ENCODE data around the gene KXD1.

KXD1 gene

GRCh38 chr19:18542941-18543813, 14.5 kb upstream of the KXD1 start, which contains the start of gene FKBP8:
TSS of gene FKBP8 (minus strand) at chr19:18543573. CDS start at chr19:18541970, 1,603 bp downstream.
- H3K4me3 ChIP-seq (ENCODE audit: low read depth, low read length): peak within 1 kb of the TSS; percentile 71
- TF ChIP-seq CTCF (IDR thresholded peaks at IDR 0.05; ENCODE audit: insufficient read depth, low read depth, low read length, missing control alignments): no peak
- peak; percentile 95 for DNase-seq (ENCODE audit: low read depth)

- H3K4me3 ChIP-seq (ENCODE audit: low read depth, low read length): peak overlapping the region; percentile 71
- peak; percentile 91 for DNase-seq (ENCODE audit: low read depth)
- no peak for TF ChIP-seq CTCF (IDR thresholded peaks at IDR 0.05; ENCODE audit: insufficient read depth, low read depth, low read length, missing control alignments)
Measured at GRCh38 chr19:18543814-18544475, 13.7 kb upstream of the KXD1 start.

DNA sequence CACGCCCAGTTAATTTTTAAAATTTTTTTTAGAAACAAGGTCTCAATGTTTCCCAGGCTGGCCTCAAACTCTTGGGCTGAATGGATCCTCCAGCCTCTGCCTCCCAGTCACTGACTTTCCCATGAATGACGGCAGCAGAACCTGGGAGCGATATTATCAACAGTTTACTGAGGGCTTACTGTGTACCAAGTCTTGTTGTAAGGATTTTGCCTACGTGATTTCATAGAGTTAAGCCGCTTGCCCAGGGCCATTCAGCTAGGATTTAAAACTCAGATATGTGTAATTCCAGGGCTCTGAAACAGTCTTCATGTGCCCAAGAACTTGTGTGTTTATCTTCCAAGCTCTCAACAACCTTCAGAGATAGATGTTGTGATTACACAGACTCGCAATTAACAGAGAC, 6.0 kb upstream of the KXD1 start:
- DNase-seq (ENCODE audit: low read depth): no peak
- no peak overlapping the region for H3K4me3 ChIP-seq (ENCODE audit: low read depth, low read length)
- TF ChIP-seq CTCF (IDR thresholded peaks at IDR 0.05; ENCODE audit: insufficient read depth, low read depth, low read length, missing control alignments): no peak

GRCh38 chr19:18558202-18558555, 509 bp downstream of the KXD1 start:
- DNase-seq (ENCODE audit: low read depth): no peak
- H3K4me3 ChIP-seq (ENCODE audit: low read depth, low read length): peak overlapping the region; percentile 98
- TF ChIP-seq CTCF (IDR thresholded peaks at IDR 0.05; ENCODE audit: insufficient read depth, low read depth, low read length, missing control alignments): no peak

- TF ChIP-seq CTCF (IDR thresholded peaks at IDR 0.05; ENCODE audit: insufficient read depth, low read depth, low read length, missing control alignments): no peak
- no peak for DNase-seq (ENCODE audit: low read depth)
- peak overlapping the region; percentile 98 for H3K4me3 ChIP-seq (ENCODE audit: low read depth, low read length)
Measured at GRCh38 chr19:18558604-18559003, 934 bp downstream of the KXD1 start.

DNA sequence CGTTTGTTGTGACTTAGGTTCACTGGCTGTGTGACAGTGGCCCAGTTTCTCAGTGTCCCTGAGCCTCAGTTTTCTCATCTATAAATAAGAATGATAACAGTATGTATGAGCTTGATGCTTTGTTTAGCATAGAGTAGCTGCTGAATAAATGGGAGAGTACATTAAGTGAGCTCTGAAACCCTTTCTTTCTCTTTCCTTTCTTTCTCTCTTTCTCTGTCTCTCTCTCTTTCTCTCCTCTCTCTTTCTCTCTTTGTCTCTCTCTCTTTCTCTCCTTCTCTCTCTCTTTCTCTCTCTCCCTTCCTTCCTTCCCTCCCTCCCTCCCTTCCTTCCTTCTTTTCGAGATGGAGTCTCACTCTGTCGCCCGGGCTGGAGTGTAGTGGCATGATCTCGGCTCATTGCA, 2.0 kb downstream of the KXD1 start:
- peak overlapping the region; percentile 98; the same call in 1 of the 2 replicates for H3K4me3 ChIP-seq (ENCODE audit: low read depth, low read length)
- no peak for TF ChIP-seq CTCF (IDR thresholded peaks at IDR 0.05; ENCODE audit: insufficient read depth, low read depth, low read length, missing control alignments)
- DNase-seq (ENCODE audit: low read depth): no peak

Measured in GM12865 (cell line).